HepG2 (cell line): ENCODE results near the gene KRTAP12-4. TPM values are rescaled to one million over a fixed set of nuclear protein-coding genes. Genes with fewer than 3 reads are reported as not detected.

Experiments used
- ATAC-seq: fragments of 200-7000 bp; cut with Tn5 transposase; 3 replicates; pipeline ENCODE4 v1.9.1; 2020; ENCODE audit warnings: mild to moderate bottlenecking, moderate library complexity
- BruUV-seq: library from RNA; stranded (reverse); fragments of 400-500 nt; replicated peaks from 2 replicates; lab custom pipeline; 2021; lab: Mats Ljungman, UMichigan
- CTCF ChIA-PET: fragments of 300-600 bp; formaldehyde crosslinking; extraction: SDS; loops from one replicate; lab custom pipeline; 2021; ENCODE audit warnings: low total read pairs, inconsistent platforms, low intra/inter-chr PET ratio; lab: Yijun Ruan, JAX
- POLR2A ChIA-PET: fragments of 350-600 bp; sonication (Branson Sonifier 250); formaldehyde crosslinking; loops from one replicate; lab custom pipeline; 2020; ENCODE audit warnings: antibody characterized with exemption, inconsistent platforms; lab: Yijun Ruan, JAX
- DNase-seq: peaks from one replicate; pipeline ENCODE4 v3.0.0-alpha.2; 2015; ENCODE audit warnings: low spot score
- FAIRE-seq: peaks from 3 replicates; lab custom pipeline; 2011; peaks lifted over from hg19 to GRCh38; lab: Jason Lieb, UNC
- H2AFZ ChIP-seq: one replicate; pipeline ENCODE4 v1.6.1; 2011; ENCODE audit warnings: low read length, inconsistent platforms
- H3K27ac ChIP-seq: fragments of 300-600 bp; 3 replicates; pipeline ENCODE4 v1.8.0; 2011; ENCODE audit warnings: mixed run types, mild to moderate bottlenecking, mixed read lengths, low read length, inconsistent platforms; ENCODE audit not compliant: insufficient read depth; ENCODE audit errors: extremely low read length
- H3K27me3 ChIP-seq, 2 experiments: fragments of 200-600 bp in 1 of 2; 2 replicates in 1 of 2; 3 replicates in 1 of 2; pipeline versions ENCODE4 v1.6.0 to v1.8.0; 2011; ENCODE audit warnings: low read length in 2 of 2, mild to moderate bottlenecking in 2 of 2, moderate library complexity in 2 of 2, inconsistent platforms in 1 of 2; ENCODE audit not compliant: insufficient read depth in 2 of 2, control insufficient read depth in 1 of 2
- H3K36me3 ChIP-seq, 2 experiments: fragments of 200-600 bp in 1 of 2; replicated peaks in 1 of 2; 2 replicates in 1 of 2; 3 replicates in 1 of 2; pipeline versions ENCODE4 v1.5.1 to v1.8.0; 2011; ENCODE audit warnings: low read length in 2 of 2, inconsistent platforms in 1 of 2; ENCODE audit not compliant: insufficient read depth in 2 of 2, control insufficient read depth in 1 of 2
- H3K4me1 ChIP-seq: 2 replicates; pipeline ENCODE4 v1.5.1; 2012; ENCODE audit warnings: low read length, inconsistent platforms; ENCODE audit not compliant: insufficient read depth
- H3K4me2 ChIP-seq: 2 replicates; pipeline ENCODE4 v1.6.0; 2011; ENCODE audit warnings: low read depth, low read length, inconsistent platforms
- H3K4me3 ChIP-seq, 3 experiments: fragments of 200-600 bp in 1 of 3; sonication (generic), shearing (Covaris generic) in 1 of 3; replicated peaks in 1 of 3; 2 replicates each; pipeline ENCODE4 v1.5.1; 2011 to 2016; ENCODE audit warnings: low read length in 3 of 3, inconsistent platforms in 2 of 3, low read depth in 2 of 3, mild to moderate bottlenecking in 2 of 3, control low read depth in 1 of 3, mixed read lengths in 1 of 3; ENCODE audit not compliant: insufficient read depth in 1 of 3
- H3K79me2 ChIP-seq: one replicate; pipeline ENCODE4 v1.6.1; 2011; ENCODE audit warnings: low read length, inconsistent platforms; ENCODE audit not compliant: insufficient read depth
- H3K9ac ChIP-seq: 2 replicates; pipeline ENCODE4 v1.6.0; 2011; ENCODE audit warnings: mild to moderate bottlenecking, low read depth, low read length, inconsistent platforms; ENCODE audit not compliant: insufficient read depth
- H3K9me3 ChIP-seq: 2 replicates; pipeline ENCODE4 v1.5.1; 2012; ENCODE audit warnings: mild to moderate bottlenecking, low read length
- H4K20me1 ChIP-seq: 2 replicates; pipeline ENCODE4 v1.6.0; 2011; ENCODE audit warnings: inconsistent platforms, mild to moderate bottlenecking, low read length, moderate library complexity; ENCODE audit not compliant: insufficient read depth
- ADNP ChIP-seq: sonication (generic); formaldehyde crosslinking; IDR thresholded peaks from 2 replicates; pipeline ENCODE4 v1.4.0; 2020; ENCODE audit warnings: missing genetic modification reagents
- EP300 ChIP-seq, 3 experiments: sonication (generic) in 1 of 3; formaldehyde crosslinking in 1 of 3; IDR thresholded peaks; 2 replicates each; pipeline versions ENCODE4 v1.5.1 to v1.6.1; 2011 to 2020; ENCODE audit warnings: low read depth in 2 of 3, low read length in 2 of 3, borderline replicate concordance in 1 of 3, improper control_type of control experiment in 1 of 3, mild to moderate bottlenecking in 1 of 3, missing genetic modification reagents in 1 of 3, moderate library complexity in 1 of 3
- FOXK1 ChIP-seq: sonication (generic); formaldehyde crosslinking; IDR thresholded peaks from 2 replicates; pipeline ENCODE4 v1.4.0; 2020; ENCODE audit warnings: low read depth, missing genetic modification reagents, borderline replicate concordance
- HHEX ChIP-seq: IDR thresholded peaks from 2 replicates; pipeline ENCODE4 v1.6.1; 2016; ENCODE audit warnings: control low read depth
- HOXA3 ChIP-seq: sonication (generic); formaldehyde crosslinking; IDR thresholded peaks from 2 replicates; pipeline ENCODE4 v1.5.0; 2020; ENCODE audit warnings: missing genetic modification reagents
- KLF11 ChIP-seq: IDR thresholded peaks from 2 replicates; pipeline ENCODE4 v1.6.1; 2016; ENCODE audit warnings: missing compliant biosample characterization
- NFE2L2 ChIP-seq: fragments of 150-350 bp; IDR thresholded peaks from 2 replicates; pipeline ENCODE4 v1.6.1; 2014; ENCODE audit warnings: low read length
- NR2C2 ChIP-seq: sonication (generic); formaldehyde crosslinking; IDR thresholded peaks from 2 replicates; pipeline ENCODE4 v1.4.0; 2020; ENCODE audit warnings: missing genetic modification reagents, mild to moderate bottlenecking, moderate library complexity, borderline replicate concordance
- RXRB ChIP-seq: IDR thresholded peaks from 2 replicates; pipeline ENCODE4 v1.6.1; 2016; ENCODE audit warnings: borderline replicate concordance, missing genetic modification reagents, missing compliant biosample characterization
- SALL1 ChIP-seq: sonication (generic); formaldehyde crosslinking; IDR thresholded peaks from 2 replicates; pipeline ENCODE4 v1.8.0; 2022; ENCODE audit warnings: mild to moderate bottlenecking, missing genetic modification reagents
- SP5 ChIP-seq: IDR thresholded peaks from 2 replicates; pipeline ENCODE4 v1.6.1; 2016; ENCODE audit warnings: low read depth, borderline replicate concordance
- SRY ChIP-seq: sonication (generic); formaldehyde crosslinking; IDR thresholded peaks from 2 replicates; pipeline ENCODE4 v1.8.0; 2022; ENCODE audit warnings: mild to moderate bottlenecking, missing genetic modification reagents
- TAF15 ChIP-seq: fragments of 200-400 bp; formaldehyde crosslinking; IDR thresholded peaks from one replicate; pipeline ENCODE4 v1.6.1; 2018; ENCODE audit warnings: mild to moderate bottlenecking, low read depth, low read length; ENCODE audit not compliant: poor library complexity, severe bottlenecking
- ZNF367 ChIP-seq: sonication (generic); formaldehyde crosslinking; IDR thresholded peaks from 2 replicates; pipeline ENCODE4 v1.4.0; 2020; ENCODE audit warnings: missing genetic modification reagents, borderline replicate concordance
- ZNF652 ChIP-seq: IDR thresholded peaks from 2 replicates; pipeline ENCODE4 v1.6.1; 2016; ENCODE audit warnings: low read depth, borderline replicate concordance
- ZNF792 ChIP-seq: IDR thresholded peaks from 2 replicates; pipeline ENCODE4 v1.6.1; 2016
- ZNF883 ChIP-seq: sonication (generic); formaldehyde crosslinking; IDR thresholded peaks from 2 replicates; pipeline ENCODE4 v1.5.1; 2020; ENCODE audit warnings: mild to moderate bottlenecking, missing genetic modification reagents; ENCODE audit errors: not compliant biosample characterization
- ZZZ3 ChIP-seq: sonication (generic); formaldehyde crosslinking; IDR thresholded peaks from 2 replicates; pipeline ENCODE4 v1.4.0; 2020; ENCODE audit warnings: missing genetic modification reagents, mild to moderate bottlenecking, borderline replicate concordance
- WGBS: methylation state at CpG from one replicate; pipeline ENCODE4 v1.1.6; 2017; ENCODE audit warnings: low lambda C conversion rate; 5-methylcytosine and 5-hydroxymethylcytosine counted together
- in situ Hi-C: cut with HindIII; loops from 2 replicates; pipeline ENCODE4 v1.10.0; 2017; ENCODE audit warnings: low pct_unique_long_range_greater_than_20kb; ENCODE audit not compliant: extremely low pct_ligation_motif_present
- intact Hi-C: fragments of 100-400 bp; cut with micrococcal nuclease; formaldehyde crosslinking; loops from one replicate; pipeline ENCODE4 v1.10.0; 2022; ENCODE audit not compliant: unreplicated experiment
- polyA plus RNA-seq, 8 experiments: library from polyadenylated mRNA; depleted of rRNA in 3 of 8; stranded (reverse) in 7 of 8; unstranded in 1 of 8; fragments of >200 nt; fragmentation: Illumina TruSeq in 4 of 8; extraction: Trizol in 4 of 8; gene quantifications; 2 replicates each; pipeline versions ENCODE4 v1.2.1 to v1.2.3, GENCODE V29; 2011 to 2016; ENCODE audit warnings: low read depth in 4 of 8, missing spikeins in 1 of 8, mixed read lengths in 1 of 8; ENCODE audit not compliant: insufficient read depth in 1 of 8
- total RNA-seq, 5 experiments: library from RNA; depleted of rRNA; stranded (reverse); fragments of >200 nt; fragmentation: Illumina TruSeq; extraction: Trizol; gene quantifications; 2 replicates each; pipeline ENCODE4 v1.2.3, GENCODE V29; 2016; ENCODE audit warnings: low read depth in 1 of 5

The KRTAP12-4 gene
- total and polyA plus RNA-seq, 2 of the 13 experiments (the other 11 are each of a cell fraction or from before 2014, with no cell fraction given): not detected

- TF ChIP-seq ZZZ3 (CRISPR knock-in tag) (0 out of 2 replicates have a peak, but pooled peaks have one; percentile 5), ADNP (0 out of 2 replicates have a peak, but pooled peaks have one; percentile 41)
These were observed 47.9 kb upstream of the KRTAP12-4 start (continued) for GRCh38 chr21:44702111-44702972.

- TF ChIP-seq SALL1 (peak; percentile 41; the same call in 1 of the 2 replicates), SRY (CRISPR knock-in tag) (no peak), SP5 (CRISPR knock-in tag) (peak; percentile 65), NFE2L2 (no peak), RXRB (CRISPR knock-in tag) (no peak), NR2C2 (CRISPR knock-in tag) (no peak), HOXA3 (CRISPR knock-in tag) (peak; percentile 13; the same call in 1 of the 2 replicates), HHEX (CRISPR knock-in tag) (no peak), ZNF652 (CRISPR knock-in tag) (no peak), FOXK1 (no peak), ADNP (no peak), ZNF883 (CRISPR knock-in tag) (peak; percentile 46), ZNF367 (CRISPR knock-in tag) (no peak), KLF11 (CRISPR knock-in tag) (no peak), EP300 (IDR thresholded peaks at IDR 0.05; ENCODE audit: low read depth in 2 of 2, low read length in 2 of 2) (no peak), EP300 (CRISPR knock-in tag; IDR thresholded peaks at IDR 0.05; ENCODE audit: borderline replicate concordance) (no peak), ZNF792 (CRISPR knock-in tag) (no peak), TAF15 (no peak)
- H3K9ac ChIP-seq: no peak overlapping the region
- H3K4me3 ChIP-seq: peak overlapping the region in 1 of 3 experiments; percentile 33; a peak in 1 of 6 replicates
- ChIA-PET CTCF (no interaction called here), POLR2A (no interaction called here)
- FAIRE-seq: no peak
- no peak overlapping the region for H3K27ac ChIP-seq
- DNase-seq: no peak
- BruUV-seq: no TSS peak
- in situ Hi-C loops (no loop called here), intact Hi-C loops (loop anchor here (5.0 kb wide), 1 partner anchor 36 kb away; no protein-coding TSS in a partner anchor)
- H3K27me3 ChIP-seq: peaks cover 5 to 16% of the 10 kb centered on the region in 2 experiments; a peak in 3 of 5 replicates
- H2AFZ ChIP-seq: no peak overlapping the region
- no peaks in the 10 kb centered on the region for H3K36me3 ChIP-seq
- no peaks in the 10 kb centered on the region for H3K9me3 ChIP-seq
- peak overlapping the region; percentile 60 for H3K4me2 ChIP-seq
- WGBS: 3% methylated on average over 10 of the region's 12 CpGs
- no peaks in the 10 kb centered on the region for H4K20me1 ChIP-seq
- ATAC-seq: peak; percentile 3; the same call in 1 of the 3 replicates
- H3K79me2 ChIP-seq: no peaks in the 10 kb centered on the region
- peaks cover 78% of the 10 kb centered on the region for H3K4me1 ChIP-seq
These were observed 47.1 kb upstream of the KRTAP12-4 start for GRCh38 chr21:44701541-44701940.
